K562 (cell line): Measurements from ENCODE around the gene NEK4.

Experiments used
- ELF2 ChIP-seq: fragments of 250-450 bp; sonication (Bioruptor Pico); IDR thresholded peaks from 2 replicates; pipeline ENCODE4 v1.5.0; 2021; ENCODE audit warnings: mild to moderate bottlenecking
- ETS2 ChIP-seq: IDR thresholded peaks from 2 replicates; pipeline ENCODE4 v1.6.1; 2016; ENCODE audit warnings: borderline replicate concordance, missing genetic modification characterization, mild to moderate bottlenecking, moderate library complexity, missing compliant biosample characterization; ENCODE audit not compliant: poor library complexity, severe bottlenecking
- FOXJ2 ChIP-seq: fragments of 200-800 bp; sonication (Bioruptor generic); IDR thresholded peaks from 2 replicates; pipeline ENCODE4 v1.6.1; 2016; ENCODE audit warnings: missing genetic modification characterization, missing compliant biosample characterization
- HDAC3 ChIP-seq: fragments of 450-650 bp; IDR thresholded peaks from 2 replicates; pipeline ENCODE4 v1.6.1; 2018; ENCODE audit warnings: borderline replicate concordance, mild to moderate bottlenecking, moderate library complexity; ENCODE audit not compliant: partially characterized antibody
- PCBP1 ChIP-seq: fragments of 200-400 bp; formaldehyde crosslinking; IDR thresholded peaks from 2 replicates; pipeline ENCODE4 v1.6.1; 2018; ENCODE audit warnings: mild to moderate bottlenecking, low read depth, low read length; ENCODE audit not compliant: poor library complexity, severe bottlenecking
- RBM34 ChIP-seq: fragments of 200-400 bp; formaldehyde crosslinking; IDR thresholded peaks from 2 replicates; pipeline ENCODE4 v1.6.1; 2018; ENCODE audit warnings: low read length, borderline replicate concordance; ENCODE audit not compliant: insufficient read depth
- SAFB2 ChIP-seq: fragments of 200-400 bp; formaldehyde crosslinking; IDR thresholded peaks from 2 replicates; pipeline ENCODE4 v1.6.1; 2018; ENCODE audit warnings: borderline replicate concordance, low read length, low read depth, moderate library complexity; ENCODE audit not compliant: severe bottlenecking
- SIN3A ChIP-seq, 2 experiments: fragments of 150-350 bp in 1 of 2; IDR thresholded peaks; 2 replicates each; pipeline ENCODE4 v1.6.1; 2011 to 2016; ENCODE audit warnings: borderline replicate concordance in 2 of 2, low read depth in 2 of 2, low read length in 2 of 2, mild to moderate bottlenecking in 2 of 2, moderate library complexity in 2 of 2; ENCODE audit not compliant: control insufficient read depth in 1 of 2
- SMARCB1 ChIP-seq: IDR thresholded peaks from 2 replicates; pipeline ENCODE4 v1.6.1; 2011; ENCODE audit warnings: improper control_type of control experiment, low read depth; ENCODE audit not compliant: insufficient read length
- STAT5B ChIP-seq: fragments of 250-450 bp; sonication (Bioruptor Pico); IDR thresholded peaks from 2 replicates; pipeline ENCODE4 v1.8.0; 2021; ENCODE audit warnings: mild to moderate bottlenecking, inconsistent platforms
- TF ChIP-seq, protein P1 (sequence below): sonication (generic); formaldehyde crosslinking; IDR thresholded peaks from 2 replicates; pipeline ENCODE4 v1.9.0; 2022; ENCODE audit warnings: mild to moderate bottlenecking, missing genetic modification reagents
- TF ChIP-seq, protein P2 (sequence below), 3 experiments: IDR thresholded peaks in 2 of 3; conservative IDR thresholded peaks in 1 of 3; 2 replicates each; pipeline ENCODE4 v1.5.1; 2011 to 2012; ENCODE audit warnings: low read length in 3 of 3, mild to moderate bottlenecking in 3 of 3, control low read depth in 2 of 3, improper control_type of control experiment in 1 of 3, inconsistent platforms in 1 of 3, low read depth in 1 of 3, mixed read lengths in 1 of 3, moderate library complexity in 1 of 3; ENCODE audit not compliant: insufficient read depth in 2 of 3
- TF ChIP-seq, protein P3 (sequence below): fragments of 450-650 bp; IDR thresholded peaks from 2 replicates; pipeline ENCODE4 v1.6.1; 2016; ENCODE audit warnings: mild to moderate bottlenecking, moderate library complexity

DNA sequence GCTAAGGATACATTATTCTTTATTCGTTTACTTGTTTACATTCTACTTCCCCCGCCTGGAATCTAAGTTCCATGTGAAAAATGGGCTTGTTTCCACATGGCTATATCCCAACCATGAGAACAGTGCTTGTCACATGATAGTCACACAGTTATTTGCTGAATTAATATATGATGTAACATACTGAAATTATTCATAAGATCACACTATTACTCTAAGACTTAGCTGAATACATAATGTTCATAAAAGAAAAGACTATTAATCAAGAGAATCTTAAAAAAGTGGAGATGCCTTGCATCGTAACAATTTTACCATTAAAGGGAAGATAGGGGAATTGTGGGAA, 91.6 kb downstream of the NEK4 start:
- no peak for TF ChIP-seq STAT5B (CRISPR knock-in tag)
- TF ChIP-seq, protein P1, sequence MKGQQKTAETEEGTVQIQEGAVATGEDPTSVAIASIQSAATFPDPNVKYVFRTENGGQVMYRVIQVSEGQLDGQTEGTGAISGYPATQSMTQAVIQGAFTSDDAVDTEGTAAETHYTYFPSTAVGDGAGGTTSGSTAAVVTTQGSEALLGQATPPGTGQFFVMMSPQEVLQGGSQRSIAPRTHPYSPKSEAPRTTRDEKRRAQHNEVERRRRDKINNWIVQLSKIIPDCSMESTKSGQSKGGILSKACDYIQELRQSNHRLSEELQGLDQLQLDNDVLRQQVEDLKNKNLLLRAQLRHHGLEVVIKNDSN (CRISPR knock-in tag), result no peak
- TF ChIP-seq SAFB2, result no peak
- TF ChIP-seq, protein P2, sequence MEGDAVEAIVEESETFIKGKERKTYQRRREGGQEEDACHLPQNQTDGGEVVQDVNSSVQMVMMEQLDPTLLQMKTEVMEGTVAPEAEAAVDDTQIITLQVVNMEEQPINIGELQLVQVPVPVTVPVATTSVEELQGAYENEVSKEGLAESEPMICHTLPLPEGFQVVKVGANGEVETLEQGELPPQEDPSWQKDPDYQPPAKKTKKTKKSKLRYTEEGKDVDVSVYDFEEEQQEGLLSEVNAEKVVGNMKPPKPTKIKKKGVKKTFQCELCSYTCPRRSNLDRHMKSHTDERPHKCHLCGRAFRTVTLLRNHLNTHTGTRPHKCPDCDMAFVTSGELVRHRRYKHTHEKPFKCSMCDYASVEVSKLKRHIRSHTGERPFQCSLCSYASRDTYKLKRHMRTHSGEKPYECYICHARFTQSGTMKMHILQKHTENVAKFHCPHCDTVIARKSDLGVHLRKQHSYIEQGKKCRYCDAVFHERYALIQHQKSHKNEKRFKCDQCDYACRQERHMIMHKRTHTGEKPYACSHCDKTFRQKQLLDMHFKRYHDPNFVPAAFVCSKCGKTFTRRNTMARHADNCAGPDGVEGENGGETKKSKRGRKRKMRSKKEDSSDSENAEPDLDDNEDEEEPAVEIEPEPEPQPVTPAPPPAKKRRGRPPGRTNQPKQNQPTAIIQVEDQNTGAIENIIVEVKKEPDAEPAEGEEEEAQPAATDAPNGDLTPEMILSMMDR (IDR thresholded peaks at IDR 0.05 in 2 of 3, conservative IDR thresholded peaks at IDR 0.05 in 1 of 3; ENCODE audit: insufficient read depth in 2 of 3, low read depth in 1 of 3, low read length in 3 of 3), result no peak
- TF ChIP-seq FOXJ2, result no peak
- no peak for TF ChIP-seq ELF2
- no peak for TF ChIP-seq PCBP1
- no peak for TF ChIP-seq ETS2 (tag)
- TF ChIP-seq, protein P3, sequence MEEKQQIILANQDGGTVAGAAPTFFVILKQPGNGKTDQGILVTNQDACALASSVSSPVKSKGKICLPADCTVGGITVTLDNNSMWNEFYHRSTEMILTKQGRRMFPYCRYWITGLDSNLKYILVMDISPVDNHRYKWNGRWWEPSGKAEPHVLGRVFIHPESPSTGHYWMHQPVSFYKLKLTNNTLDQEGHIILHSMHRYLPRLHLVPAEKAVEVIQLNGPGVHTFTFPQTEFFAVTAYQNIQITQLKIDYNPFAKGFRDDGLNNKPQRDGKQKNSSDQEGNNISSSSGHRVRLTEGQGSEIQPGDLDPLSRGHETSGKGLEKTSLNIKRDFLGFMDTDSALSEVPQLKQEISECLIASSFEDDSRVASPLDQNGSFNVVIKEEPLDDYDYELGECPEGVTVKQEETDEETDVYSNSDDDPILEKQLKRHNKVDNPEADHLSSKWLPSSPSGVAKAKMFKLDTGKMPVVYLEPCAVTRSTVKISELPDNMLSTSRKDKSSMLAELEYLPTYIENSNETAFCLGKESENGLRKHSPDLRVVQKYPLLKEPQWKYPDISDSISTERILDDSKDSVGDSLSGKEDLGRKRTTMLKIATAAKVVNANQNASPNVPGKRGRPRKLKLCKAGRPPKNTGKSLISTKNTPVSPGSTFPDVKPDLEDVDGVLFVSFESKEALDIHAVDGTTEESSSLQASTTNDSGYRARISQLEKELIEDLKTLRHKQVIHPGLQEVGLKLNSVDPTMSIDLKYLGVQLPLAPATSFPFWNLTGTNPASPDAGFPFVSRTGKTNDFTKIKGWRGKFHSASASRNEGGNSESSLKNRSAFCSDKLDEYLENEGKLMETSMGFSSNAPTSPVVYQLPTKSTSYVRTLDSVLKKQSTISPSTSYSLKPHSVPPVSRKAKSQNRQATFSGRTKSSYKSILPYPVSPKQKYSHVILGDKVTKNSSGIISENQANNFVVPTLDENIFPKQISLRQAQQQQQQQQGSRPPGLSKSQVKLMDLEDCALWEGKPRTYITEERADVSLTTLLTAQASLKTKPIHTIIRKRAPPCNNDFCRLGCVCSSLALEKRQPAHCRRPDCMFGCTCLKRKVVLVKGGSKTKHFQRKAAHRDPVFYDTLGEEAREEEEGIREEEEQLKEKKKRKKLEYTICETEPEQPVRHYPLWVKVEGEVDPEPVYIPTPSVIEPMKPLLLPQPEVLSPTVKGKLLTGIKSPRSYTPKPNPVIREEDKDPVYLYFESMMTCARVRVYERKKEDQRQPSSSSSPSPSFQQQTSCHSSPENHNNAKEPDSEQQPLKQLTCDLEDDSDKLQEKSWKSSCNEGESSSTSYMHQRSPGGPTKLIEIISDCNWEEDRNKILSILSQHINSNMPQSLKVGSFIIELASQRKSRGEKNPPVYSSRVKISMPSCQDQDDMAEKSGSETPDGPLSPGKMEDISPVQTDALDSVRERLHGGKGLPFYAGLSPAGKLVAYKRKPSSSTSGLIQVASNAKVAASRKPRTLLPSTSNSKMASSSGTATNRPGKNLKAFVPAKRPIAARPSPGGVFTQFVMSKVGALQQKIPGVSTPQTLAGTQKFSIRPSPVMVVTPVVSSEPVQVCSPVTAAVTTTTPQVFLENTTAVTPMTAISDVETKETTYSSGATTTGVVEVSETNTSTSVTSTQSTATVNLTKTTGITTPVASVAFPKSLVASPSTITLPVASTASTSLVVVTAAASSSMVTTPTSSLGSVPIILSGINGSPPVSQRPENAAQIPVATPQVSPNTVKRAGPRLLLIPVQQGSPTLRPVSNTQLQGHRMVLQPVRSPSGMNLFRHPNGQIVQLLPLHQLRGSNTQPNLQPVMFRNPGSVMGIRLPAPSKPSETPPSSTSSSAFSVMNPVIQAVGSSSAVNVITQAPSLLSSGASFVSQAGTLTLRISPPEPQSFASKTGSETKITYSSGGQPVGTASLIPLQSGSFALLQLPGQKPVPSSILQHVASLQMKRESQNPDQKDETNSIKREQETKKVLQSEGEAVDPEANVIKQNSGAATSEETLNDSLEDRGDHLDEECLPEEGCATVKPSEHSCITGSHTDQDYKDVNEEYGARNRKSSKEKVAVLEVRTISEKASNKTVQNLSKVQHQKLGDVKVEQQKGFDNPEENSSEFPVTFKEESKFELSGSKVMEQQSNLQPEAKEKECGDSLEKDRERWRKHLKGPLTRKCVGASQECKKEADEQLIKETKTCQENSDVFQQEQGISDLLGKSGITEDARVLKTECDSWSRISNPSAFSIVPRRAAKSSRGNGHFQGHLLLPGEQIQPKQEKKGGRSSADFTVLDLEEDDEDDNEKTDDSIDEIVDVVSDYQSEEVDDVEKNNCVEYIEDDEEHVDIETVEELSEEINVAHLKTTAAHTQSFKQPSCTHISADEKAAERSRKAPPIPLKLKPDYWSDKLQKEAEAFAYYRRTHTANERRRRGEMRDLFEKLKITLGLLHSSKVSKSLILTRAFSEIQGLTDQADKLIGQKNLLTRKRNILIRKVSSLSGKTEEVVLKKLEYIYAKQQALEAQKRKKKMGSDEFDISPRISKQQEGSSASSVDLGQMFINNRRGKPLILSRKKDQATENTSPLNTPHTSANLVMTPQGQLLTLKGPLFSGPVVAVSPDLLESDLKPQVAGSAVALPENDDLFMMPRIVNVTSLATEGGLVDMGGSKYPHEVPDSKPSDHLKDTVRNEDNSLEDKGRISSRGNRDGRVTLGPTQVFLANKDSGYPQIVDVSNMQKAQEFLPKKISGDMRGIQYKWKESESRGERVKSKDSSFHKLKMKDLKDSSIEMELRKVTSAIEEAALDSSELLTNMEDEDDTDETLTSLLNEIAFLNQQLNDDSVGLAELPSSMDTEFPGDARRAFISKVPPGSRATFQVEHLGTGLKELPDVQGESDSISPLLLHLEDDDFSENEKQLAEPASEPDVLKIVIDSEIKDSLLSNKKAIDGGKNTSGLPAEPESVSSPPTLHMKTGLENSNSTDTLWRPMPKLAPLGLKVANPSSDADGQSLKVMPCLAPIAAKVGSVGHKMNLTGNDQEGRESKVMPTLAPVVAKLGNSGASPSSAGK, result no peak
- no peak for TF ChIP-seq SIN3A (IDR thresholded peaks at IDR 0.05; ENCODE audit: borderline replicate concordance in 2 of 2, control insufficient read depth in 1 of 2, low read depth in 2 of 2, low read length in 2 of 2)
- no peak for TF ChIP-seq SMARCB1
- no peak for TF ChIP-seq RBM34
- no peak for TF ChIP-seq HDAC3
